GM21717 (cell line): ENCODE data around the gene CD58.
"Not testable (repeated sequence)": the region's sequence is repeated elsewhere in the genome, so short reads cannot be mapped to it uniquely, and the experiment has no call there.

ENCODE experiments used
- ATAC-seq: cut with Tn5 transposase; IDR thresholded peaks from one replicate; pipeline ENCODE4 v1.9.1; 2021; ENCODE audit warnings: mild to moderate bottlenecking, moderate library complexity; ENCODE audit not compliant: unreplicated experiment

CD58 gene

GRCh38 chr1:116593401-116593800 is 22.6 kb upstream of the CD58 start:
- ATAC-seq: not testable (repeated sequence)

- not testable (repeated sequence) for ATAC-seq
Observed at GRCh38 chr1:116591951-116592605, 21.3 kb upstream of the CD58 start.

- ATAC-seq: not testable (repeated sequence)
Observed at GRCh38 chr1:116591006-116591950, 20.5 kb upstream of the CD58 start.

- ATAC-seq: not testable (repeated sequence)
Observed at GRCh38 chr1:116590359-116591005, 19.7 kb upstream of the CD58 start.

GRCh38 chr1:116589101-116589735 is 18.4 kb upstream of the CD58 start:
- not testable (repeated sequence) for ATAC-seq

- no peak for ATAC-seq
Observed at GRCh38 chr1:116587501-116588227, 16.8 kb upstream of the CD58 start.

- no peak for ATAC-seq
Observed at GRCh38 chr1:116586741-116587143, 15.9 kb upstream of the CD58 start.

- peak; percentile 48 for ATAC-seq
Observed at GRCh38 chr1:116585886-116586285, 15.1 kb upstream of the CD58 start.

- ATAC-seq: no peak
Observed at GRCh38 chr1:116581323-116581885, 10.6 kb upstream of the CD58 start.

- no peak for ATAC-seq
Observed at GRCh38 chr1:116580446-116581322, 9.9 kb upstream of the CD58 start.

- no peak for ATAC-seq
Observed at GRCh38 chr1:116579259-116579875, 8.5 kb upstream of the CD58 start.

GRCh38 chr1:116578581-116578980 is 7.8 kb upstream of the CD58 start:
- no peak for ATAC-seq

- ATAC-seq: no peak
Observed at GRCh38 chr1:116577759-116578314, 7.0 kb upstream of the CD58 start.

GRCh38 chr1:116574581-116575291 is 3.9 kb upstream of the CD58 start:
- ATAC-seq: no peak

GRCh38 chr1:116573431-116574095 is 2.7 kb upstream of the CD58 start:
- ATAC-seq: no peak

- no peak for ATAC-seq
Observed at GRCh38 chr1:116572771-116573430, 2.1 kb upstream of the CD58 start.

- no peak for ATAC-seq
Observed at GRCh38 chr1:116572099-116572498, 1.3 kb upstream of the CD58 start.
